GM13977 (cell line): ENCODE results near the gene ASB10.

ENCODE experiments used
- DNase-seq: peaks from one replicate; pipeline ENCODE4 v3.0.0; 2012; ENCODE audit warnings: low spot score
- in situ Hi-C: fragments of 300-500 bp; cut with MboI; formaldehyde crosslinking; loops from one replicate; pipeline ENCODE4 v1.12.0; 2022; ENCODE audit warnings: low sequenced_read_pairs, low pct_unique_long_range_greater_than_20kb, mixed read lengths, inconsistent platforms; ENCODE audit not compliant: unreplicated experiment
- TF ChIP-seq, protein P1 (sequence below): IDR thresholded peaks from 2 replicates; pipeline ENCODE4 v1.5.1; 2012; ENCODE audit warnings: mild to moderate bottlenecking, control low read depth; ENCODE audit not compliant: insufficient read depth; ENCODE audit errors: extremely low read depth, missing control alignments

ASB10 gene

DNA sequence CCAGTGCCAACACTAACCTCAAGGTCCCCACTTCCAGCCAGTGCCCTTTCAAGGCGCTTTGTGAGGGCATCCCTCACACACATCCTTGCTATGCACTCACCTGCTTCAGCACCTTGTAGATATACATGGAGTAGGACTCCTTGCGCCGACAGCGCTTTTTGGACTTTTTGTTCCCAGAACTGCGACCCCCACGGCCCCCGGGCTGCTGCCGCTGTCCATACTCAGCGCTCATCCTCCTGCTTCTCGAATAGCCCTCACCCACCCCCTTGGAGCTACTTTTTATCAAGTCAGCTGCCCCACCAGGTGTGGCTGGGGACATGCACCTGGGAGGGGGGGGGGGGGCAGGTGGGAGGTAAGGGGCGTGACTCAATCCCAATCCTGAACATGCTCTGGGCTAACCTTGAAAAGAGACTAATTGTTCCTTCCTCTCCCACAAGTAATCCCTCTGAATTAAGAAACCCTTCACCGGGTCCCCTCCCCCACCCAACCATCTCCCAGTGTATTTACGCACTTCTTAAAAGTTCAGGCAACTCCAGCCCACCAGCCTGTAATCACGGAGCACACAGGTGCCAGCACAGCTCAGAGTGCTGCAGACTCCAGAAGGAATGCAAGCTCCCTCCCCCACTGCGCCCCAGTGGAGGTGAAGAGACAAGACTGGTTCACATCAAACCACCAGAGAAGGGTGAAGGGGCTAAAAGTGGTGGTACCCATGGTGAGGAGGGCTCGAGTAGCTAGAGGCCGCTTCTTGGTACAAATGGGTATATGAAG is 23.2 kb upstream of the ASB10 start, which contains the start of gene H2BK1:
TSS of gene H2BK1 (minus strand) at position 402 of the 768 bp plus-strand sequence. CDS start at position 232, 170 bp downstream.
- DNase-seq = no peak
- TF ChIP-seq, protein P1, sequence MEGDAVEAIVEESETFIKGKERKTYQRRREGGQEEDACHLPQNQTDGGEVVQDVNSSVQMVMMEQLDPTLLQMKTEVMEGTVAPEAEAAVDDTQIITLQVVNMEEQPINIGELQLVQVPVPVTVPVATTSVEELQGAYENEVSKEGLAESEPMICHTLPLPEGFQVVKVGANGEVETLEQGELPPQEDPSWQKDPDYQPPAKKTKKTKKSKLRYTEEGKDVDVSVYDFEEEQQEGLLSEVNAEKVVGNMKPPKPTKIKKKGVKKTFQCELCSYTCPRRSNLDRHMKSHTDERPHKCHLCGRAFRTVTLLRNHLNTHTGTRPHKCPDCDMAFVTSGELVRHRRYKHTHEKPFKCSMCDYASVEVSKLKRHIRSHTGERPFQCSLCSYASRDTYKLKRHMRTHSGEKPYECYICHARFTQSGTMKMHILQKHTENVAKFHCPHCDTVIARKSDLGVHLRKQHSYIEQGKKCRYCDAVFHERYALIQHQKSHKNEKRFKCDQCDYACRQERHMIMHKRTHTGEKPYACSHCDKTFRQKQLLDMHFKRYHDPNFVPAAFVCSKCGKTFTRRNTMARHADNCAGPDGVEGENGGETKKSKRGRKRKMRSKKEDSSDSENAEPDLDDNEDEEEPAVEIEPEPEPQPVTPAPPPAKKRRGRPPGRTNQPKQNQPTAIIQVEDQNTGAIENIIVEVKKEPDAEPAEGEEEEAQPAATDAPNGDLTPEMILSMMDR = no peak
- in situ Hi-C loops = no loop called here

DNA sequence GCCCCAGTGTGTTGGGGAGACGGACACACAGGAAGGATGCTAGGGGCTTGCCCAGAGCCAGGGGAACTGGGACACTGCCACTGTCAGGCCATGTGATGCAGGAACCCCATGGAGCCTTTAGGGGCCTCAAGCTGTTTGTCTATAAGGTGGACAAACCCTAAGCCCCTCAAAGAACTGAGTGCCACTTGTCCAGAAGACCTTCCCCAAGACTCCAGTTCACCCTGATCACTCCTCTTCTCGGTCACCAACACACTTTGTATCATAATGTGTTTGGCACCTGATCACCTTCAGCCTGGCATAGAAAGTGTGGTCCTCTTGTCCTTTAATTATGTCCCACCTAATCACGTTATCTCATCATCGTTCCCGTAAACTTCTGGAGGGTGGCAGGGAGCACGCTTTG is 22.5 kb upstream of the ASB10 start:
- TF ChIP-seq, protein P1 = no peak
- in situ Hi-C loops = no loop called here

DNA sequence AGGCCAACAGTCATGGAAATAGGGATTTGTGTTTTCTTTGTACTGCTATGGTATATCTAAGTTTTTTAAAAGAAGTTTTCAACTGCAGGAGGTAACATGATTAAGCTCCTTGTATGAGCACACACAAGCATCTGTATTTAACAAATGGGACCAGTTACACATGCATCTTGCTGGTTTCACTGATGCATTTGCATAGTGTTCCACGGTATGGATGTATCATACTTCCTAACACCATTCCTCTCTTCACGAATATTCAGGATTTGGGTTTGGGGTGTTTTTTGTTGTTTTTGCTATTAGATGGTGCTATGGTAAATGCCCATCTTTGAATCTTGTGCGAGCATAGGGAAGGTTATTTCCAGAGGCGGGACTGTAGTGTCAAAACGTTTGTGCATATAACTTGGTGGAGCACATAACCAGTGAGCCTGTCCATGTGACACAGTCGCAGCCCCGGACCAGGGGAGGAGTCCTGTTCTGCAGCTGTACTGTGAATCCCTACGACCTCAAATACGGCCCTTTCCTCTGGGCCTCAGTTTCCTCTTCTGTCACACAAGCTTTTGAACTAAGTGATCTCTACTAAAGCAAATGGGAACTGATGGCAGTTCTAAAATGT is 21.3 kb upstream of the ASB10 start:
- in situ Hi-C loops = no loop called here
- TF ChIP-seq, protein P1 = no peak
- DNase-seq = no peak

More for the DNA sequence above, 22.5 kb upstream of the ASB10 start:
- DNase-seq = no peak

DNA sequence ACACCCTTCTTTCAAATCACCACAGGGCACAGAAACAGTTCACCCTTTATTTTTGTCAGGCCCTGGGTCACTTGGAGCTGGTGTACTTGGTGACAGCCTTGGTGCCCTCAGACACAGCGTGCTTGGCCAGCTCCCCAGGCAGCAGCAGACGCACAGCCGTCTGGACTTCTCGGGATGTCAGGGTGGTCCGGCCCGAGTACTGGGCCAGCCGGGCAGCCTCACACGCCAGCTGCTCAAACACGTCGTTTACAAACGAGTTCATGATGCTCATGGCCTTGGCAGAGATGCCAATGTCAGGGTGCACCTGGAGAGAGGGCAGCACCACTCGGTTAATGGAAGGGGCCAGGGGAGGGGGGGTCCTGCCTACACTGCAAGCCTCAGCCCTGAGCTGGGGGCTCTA is 20.8 kb upstream of the ASB10 start:
- no peak for DNase-seq
- TF ChIP-seq, protein P1 = no peak
- in situ Hi-C loops = no loop called here

DNA sequence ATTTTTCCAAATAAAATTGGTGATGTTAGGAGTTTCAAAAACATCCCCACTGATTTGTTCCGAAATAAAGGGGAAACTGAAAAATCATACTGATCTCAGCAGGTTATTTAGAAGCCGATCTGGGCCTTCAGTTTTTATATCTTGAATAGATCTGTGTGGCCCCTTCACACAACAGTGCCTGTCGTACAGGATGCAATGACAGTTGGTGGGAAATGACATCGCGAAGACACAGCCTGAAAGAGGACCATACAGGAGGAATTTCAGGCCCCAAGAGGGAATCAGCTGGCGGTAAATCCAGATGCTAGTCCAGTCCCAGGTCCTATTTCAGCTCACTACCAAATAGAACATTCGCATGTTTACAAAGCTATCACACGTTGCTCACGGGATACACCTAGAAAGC is 20.3 kb upstream of the ASB10 start:
- TF ChIP-seq, protein P1 = no peak
- in situ Hi-C loops = no loop called here
- DNase-seq = no peak

DNA sequence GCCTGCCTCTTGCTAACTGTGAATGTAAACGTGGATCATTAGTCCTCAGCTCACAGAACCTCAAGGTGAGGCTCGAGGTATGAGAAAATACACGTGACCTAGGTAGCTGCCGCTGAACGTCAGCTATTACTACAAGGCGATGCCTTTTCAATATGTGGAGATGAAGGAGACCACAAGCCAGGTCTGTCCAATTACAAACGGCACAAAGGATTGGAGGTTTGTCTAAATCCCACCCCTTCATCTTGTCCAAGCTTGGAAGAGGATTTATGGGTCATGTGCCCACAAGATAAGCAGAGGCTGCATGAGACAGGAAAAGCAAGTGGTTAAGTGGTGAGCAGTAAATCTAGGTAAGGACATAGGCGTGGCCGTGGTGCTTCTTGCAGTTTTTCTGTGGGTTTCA is 19.9 kb upstream of the ASB10 start:
- in situ Hi-C loops = no loop called here
- DNase-seq = no peak

More for the DNA sequence above, 19.9 kb upstream of the ASB10 start:
- TF ChIP-seq, protein P1 = no peak
